Mesodermal cell (in vitro differentiated cells): Measurements from ENCODE around the gene MIEF1.

Source experiments
- H3K27ac ChIP-seq: 2 replicates; pipeline ENCODE4 v1.7.0; 2013; ENCODE audit warnings: mild to moderate bottlenecking, low read depth, low read length, moderate library complexity; ENCODE audit not compliant: severe bottlenecking
- H3K36me3 ChIP-seq: 2 replicates; pipeline ENCODE4 v1.7.1; 2013; ENCODE audit warnings: mild to moderate bottlenecking, low read length, moderate library complexity; ENCODE audit not compliant: control insufficient read depth, insufficient read depth
- H3K4me1 ChIP-seq: one replicate; pipeline ENCODE4 v1.7.1; 2013; ENCODE audit warnings: mild to moderate bottlenecking, low read length; ENCODE audit not compliant: insufficient read depth, control insufficient read depth, poor library complexity, severe bottlenecking
- H3K4me3 ChIP-seq: 2 replicates; pipeline ENCODE4 v1.7.0; 2013; ENCODE audit warnings: low read length, control low read depth, mild to moderate bottlenecking; ENCODE audit not compliant: insufficient read depth, poor library complexity, severe bottlenecking; ENCODE audit errors: extremely low read depth
- H3K9me3 ChIP-seq: 2 replicates; pipeline ENCODE4 v1.7.1; 2013; ENCODE audit warnings: mild to moderate bottlenecking, low read length, moderate library complexity; ENCODE audit not compliant: control insufficient read depth
- whole genome bisulfite sequencing, 2 experiments: methylation state at CpG; one replicate each; pipeline ENCODE4 v1.1.5; 2013; ENCODE audit warnings: missing lambda C conversion rate in 2 of 2; ENCODE audit not compliant: insufficient coverage in 2 of 2; 5-methylcytosine and 5-hydroxymethylcytosine counted together

Gene MIEF1

DNA sequence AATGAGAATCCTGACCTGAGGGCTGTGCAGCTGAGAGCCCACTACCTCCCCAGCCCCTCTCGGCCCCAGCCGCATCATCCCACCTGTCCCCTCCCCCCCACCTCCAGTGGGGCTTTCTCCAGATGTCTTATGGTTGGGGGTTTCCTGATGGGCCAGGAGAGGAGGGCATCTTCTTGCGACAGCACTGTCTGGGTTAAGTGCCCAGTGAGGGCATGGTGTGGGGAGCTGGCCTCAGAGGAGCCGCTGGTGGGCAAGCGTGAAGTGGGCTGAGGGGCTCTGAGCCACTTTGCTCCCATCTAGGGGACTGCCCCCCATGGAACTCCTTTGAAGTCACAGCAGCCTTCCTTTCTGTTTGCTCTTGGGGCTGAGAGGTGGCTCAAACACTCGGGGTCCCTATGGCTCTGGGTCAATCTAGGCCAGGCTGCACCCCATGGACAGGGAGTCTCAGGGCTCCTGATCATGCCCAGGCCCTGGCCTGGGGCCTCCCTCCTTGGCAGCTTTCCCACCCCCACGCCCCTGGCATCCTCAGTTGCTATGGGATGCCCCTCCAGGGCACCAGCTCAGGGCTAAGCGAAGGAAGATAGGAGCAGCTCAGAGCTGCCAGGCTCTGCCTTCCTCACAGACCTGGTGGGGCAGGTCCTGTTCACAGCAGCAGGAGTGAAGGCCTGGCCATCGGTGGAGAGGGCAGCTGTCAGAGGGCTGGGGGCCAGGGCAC lies 11.0 kb upstream of the MIEF1 start:
- H3K36me3 ChIP-seq, result peaks cover 8% of the 10 kb centered on the region
- H3K27ac ChIP-seq, result no peak overlapping the region
- peaks cover 7% of the 10 kb centered on the region for H3K4me1 ChIP-seq
- H3K4me3 ChIP-seq, result no peak overlapping the region
- no peaks in the 10 kb centered on the region for H3K9me3 ChIP-seq
- whole genome bisulfite sequencing, 2 experiments, result 91% methylated on average over 2 to 5 of the region's 9 CpGs

- Histone ChIP-seq H3K9me3 (no peaks in the 10 kb centered on the region), H3K36me3 (peaks cover 8% of the 10 kb centered on the region), H3K27ac (no peak overlapping the region), H3K4me1 (peaks cover 7% of the 10 kb centered on the region), H3K4me3 (no peak overlapping the region)
- 87 to 91% methylated on average over 5 of the region's 6 CpGs for whole genome bisulfite sequencing, 2 experiments
These were observed 10.4 kb upstream of the MIEF1 start for GRCh38 chr22:39491696-39492095.

DNA sequence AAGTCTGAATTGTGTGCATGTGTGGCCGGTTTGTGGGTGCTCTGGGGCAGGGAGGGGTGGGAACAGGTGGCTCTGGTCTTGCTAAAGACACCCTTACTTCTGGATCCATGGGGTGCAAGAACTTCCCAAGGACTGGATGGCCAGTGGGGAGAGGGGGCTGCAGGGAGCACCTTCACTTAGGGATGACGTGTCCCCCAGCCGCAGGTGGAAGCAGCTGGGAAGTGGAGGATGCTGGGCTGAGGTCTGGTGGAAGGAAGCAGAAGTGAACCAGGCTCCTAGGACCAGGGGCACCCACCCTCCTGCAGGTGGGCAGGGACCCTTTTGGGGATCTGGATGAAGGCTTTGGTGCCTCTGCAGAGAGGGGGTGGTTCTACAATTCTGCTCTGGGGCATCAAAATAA lies 9.9 kb upstream of the MIEF1 start:
- no peaks in the 10 kb centered on the region for H3K9me3 ChIP-seq
- H3K36me3 ChIP-seq, result peaks cover 6% of the 10 kb centered on the region
- H3K4me1 ChIP-seq, result peaks cover 7% of the 10 kb centered on the region
- H3K4me3 ChIP-seq, result no peak overlapping the region
- 100% methylated on average over 2 of the region's 3 CpGs for WGBS, 2 experiments
- H3K27ac ChIP-seq, result no peak overlapping the region

DNA sequence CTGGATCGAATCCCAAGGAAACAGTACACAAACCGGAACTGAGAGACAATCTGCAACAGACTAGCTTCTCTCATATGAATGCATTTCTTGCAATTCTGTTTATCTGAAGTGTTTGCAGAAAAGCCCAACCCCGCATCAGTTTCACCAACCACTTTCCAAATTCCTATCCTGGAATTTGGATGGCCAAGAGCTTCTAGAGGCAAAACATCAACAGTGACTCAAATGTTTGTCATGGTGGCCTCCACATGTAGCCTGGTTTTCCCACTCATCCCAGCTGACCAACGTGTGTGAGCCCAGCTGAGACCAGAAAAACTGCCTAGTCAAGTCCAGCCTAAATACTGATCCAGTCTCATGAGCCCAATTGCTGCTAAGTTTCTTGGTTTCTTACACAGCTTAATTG lies 8.3 kb upstream of the MIEF1 start:
- WGBS, 2 experiments, result 76 to 85% methylated on average over 3 to 4 of the region's 4 CpGs

DNA sequence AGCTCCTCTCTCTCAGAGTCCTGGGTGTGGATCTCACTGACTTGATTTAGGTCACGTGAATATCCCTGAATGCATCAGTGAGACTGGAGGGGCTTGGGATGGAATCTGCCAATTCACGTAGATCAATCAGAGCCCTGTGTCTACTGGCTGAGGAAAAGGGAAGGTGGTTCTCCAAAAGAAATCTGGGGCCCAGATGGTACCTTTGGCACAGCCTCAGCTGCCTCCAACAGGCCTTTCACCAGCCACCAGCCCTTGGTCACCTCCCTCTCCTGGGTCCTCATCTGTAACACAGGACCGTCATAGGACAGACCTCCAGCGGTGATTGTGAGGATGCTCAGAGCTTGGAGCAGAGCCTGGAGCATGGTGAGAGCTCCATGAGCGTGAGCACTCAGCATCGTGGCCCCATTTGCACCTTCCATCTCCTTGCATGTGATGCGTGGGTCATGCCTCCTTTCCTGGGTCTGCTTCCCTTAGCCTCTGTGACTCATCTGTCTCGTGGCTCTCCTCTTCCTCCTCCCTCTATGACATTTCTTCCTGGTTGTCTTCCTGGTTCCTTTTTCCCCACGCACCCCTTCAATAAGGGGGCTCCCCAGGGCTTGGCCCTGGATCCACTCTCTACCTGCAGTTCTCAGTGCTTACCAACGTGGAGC lies 7.5 kb upstream of the MIEF1 start:
- no peaks in the 10 kb centered on the region for H3K9me3 ChIP-seq
- H3K36me3 ChIP-seq, result no peaks in the 10 kb centered on the region
- H3K4me1 ChIP-seq, result peaks cover 7% of the 10 kb centered on the region
- 83 to 92% methylated on average over 7 to 10 of the region's 10 CpGs for WGBS, 2 experiments
- H3K27ac ChIP-seq, result peak overlapping the region; percentile 58
- H3K4me3 ChIP-seq, result no peak overlapping the region

More for the DNA sequence above, 8.3 kb upstream of the MIEF1 start:
- no peaks in the 10 kb centered on the region for H3K36me3 ChIP-seq
- peaks cover 7% of the 10 kb centered on the region for H3K4me1 ChIP-seq
- H3K27ac ChIP-seq, result peak overlapping the region; percentile 58
- no peaks in the 10 kb centered on the region for H3K9me3 ChIP-seq
- H3K4me3 ChIP-seq, result no peak overlapping the region

- no peaks in the 10 kb centered on the region for H3K9me3 ChIP-seq
- H3K27ac ChIP-seq, result no peak overlapping the region
- H3K36me3 ChIP-seq, result no peaks in the 10 kb centered on the region
- peaks cover 7% of the 10 kb centered on the region for H3K4me1 ChIP-seq
- no peak overlapping the region for H3K4me3 ChIP-seq
- WGBS, 2 experiments, result 47 to 65% methylated on average over 11 to 13 of the region's 13 CpGs
These were observed 5.8 kb upstream of the MIEF1 start for GRCh38 chr22:39496131-39496838.

- H3K36me3 ChIP-seq, result no peaks in the 10 kb centered on the region
- no peaks in the 10 kb centered on the region for H3K9me3 ChIP-seq
- 97 to 99% methylated on average over 7 of the region's 8 CpGs for WGBS, 2 experiments
- H3K27ac ChIP-seq, result no peak overlapping the region
- no peak overlapping the region for H3K4me3 ChIP-seq
- H3K4me1 ChIP-seq, result peaks cover 7% of the 10 kb centered on the region
These were observed 4.7 kb upstream of the MIEF1 start for GRCh38 chr22:39497429-39497828.

- Histone ChIP-seq H3K4me1 (peaks cover 11% of the 10 kb centered on the region), H3K36me3 (peaks cover 1% of the 10 kb centered on the region), H3K4me3 (no peak overlapping the region), H3K9me3 (no peaks in the 10 kb centered on the region), H3K27ac (no peak overlapping the region)
- WGBS, 2 experiments, result 80% methylated on average over 1 of the region's 2 CpGs; no CpG with 5 or more reads in 1 of the 2 experiments
These were observed 3.7 kb upstream of the MIEF1 start for GRCh38 chr22:39498368-39498767.

- WGBS, 2 experiments, result 39 to 48% methylated on average over 2 to 3 of the region's 3 CpGs
- Histone ChIP-seq H3K4me1 (peaks cover 13% of the 10 kb centered on the region), H3K27ac (no peak overlapping the region), H3K4me3 (no peak overlapping the region), H3K9me3 (no peaks in the 10 kb centered on the region), H3K36me3 (peaks cover 4% of the 10 kb centered on the region)
These were observed 3.3 kb upstream of the MIEF1 start for GRCh38 chr22:39498802-39499201.

DNA sequence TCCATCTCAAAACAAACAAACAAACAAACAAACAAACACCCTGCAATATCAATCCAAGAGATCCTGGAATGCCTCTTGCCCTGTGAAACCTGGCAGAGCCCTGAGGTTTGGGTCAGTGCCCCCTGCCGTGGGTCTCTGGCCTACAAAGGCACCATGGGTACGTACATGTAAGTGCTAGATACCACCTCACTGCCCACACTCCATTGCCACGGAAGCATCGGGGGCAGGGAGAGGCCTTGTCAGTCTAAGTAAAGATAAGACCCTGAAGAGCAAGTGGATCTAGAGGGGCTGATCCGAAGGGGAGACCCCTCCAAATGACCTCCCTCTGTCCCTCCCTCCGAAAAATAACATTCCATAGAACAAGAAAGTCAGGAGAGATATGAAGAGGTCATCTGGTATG lies 2.0 kb upstream of the MIEF1 start:
- Histone ChIP-seq H3K27ac (no peak overlapping the region), H3K4me3 (no peak overlapping the region), H3K9me3 (no peaks in the 10 kb centered on the region), H3K36me3 (peaks cover 16% of the 10 kb centered on the region), H3K4me1 (peaks cover 6% of the 10 kb centered on the region)
- WGBS, 2 experiments, result 75 to 88% methylated on average over 1 of the region's 6 CpGs
